ENCODE measurements around the gene AGAP3. TPM values are rescaled to one million over a fixed set of nuclear protein-coding genes. Genes with fewer than 3 reads are reported as not detected.

AGAP3 gene
- total RNA-seq, 1 donor from 2014 or later, result 27.6 TPM

GRCh38 chr7:151187409-151188251, 101.4 kb downstream of the AGAP3 start:
- DNase-seq, result no peak

GRCh38 chr7:151188252-151188542, 101.9 kb downstream of the AGAP3 start:
- no peak for DNase-seq

DNA sequence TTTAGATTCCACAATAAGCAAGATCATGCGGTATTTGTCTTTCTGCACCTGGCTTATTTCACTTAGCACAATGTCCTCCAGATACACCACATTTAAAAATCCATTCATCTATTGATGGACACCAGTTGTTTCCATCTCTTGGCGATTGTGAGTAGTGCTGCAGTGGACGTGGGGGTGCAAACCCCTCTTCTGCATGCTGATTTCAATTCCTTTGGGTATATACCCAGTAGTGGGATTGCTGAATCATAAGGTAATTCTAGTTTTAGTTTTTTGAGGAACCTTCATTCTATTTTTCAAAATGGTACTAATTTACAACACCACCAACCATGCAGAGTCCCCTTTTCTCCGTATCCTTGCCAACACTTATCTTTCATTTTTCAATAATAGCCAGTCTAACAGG, 102.8 kb downstream of the AGAP3 start:
- no peak for DNase-seq

DNA sequence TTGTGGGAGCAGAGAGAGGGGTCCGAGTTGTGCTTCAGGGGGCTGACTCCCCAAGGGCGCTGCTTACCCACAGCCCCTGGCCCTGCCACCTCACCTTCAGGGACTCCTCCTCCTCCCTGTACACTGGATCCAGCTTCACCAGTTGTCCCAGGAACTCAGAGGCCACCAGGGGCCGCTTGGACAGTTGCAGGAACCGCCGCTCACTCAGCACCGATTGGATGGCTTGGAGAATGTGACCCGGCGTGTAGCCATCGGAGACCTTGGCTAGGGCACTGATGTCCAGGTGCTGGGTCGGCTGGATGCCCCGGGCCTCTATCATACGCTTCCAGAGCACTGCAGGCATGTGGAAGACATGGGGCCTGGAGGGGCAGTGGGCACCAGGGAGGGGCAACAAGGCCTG, 105.3 kb downstream of the AGAP3 start:
- DNase-seq, result no peak

DNA sequence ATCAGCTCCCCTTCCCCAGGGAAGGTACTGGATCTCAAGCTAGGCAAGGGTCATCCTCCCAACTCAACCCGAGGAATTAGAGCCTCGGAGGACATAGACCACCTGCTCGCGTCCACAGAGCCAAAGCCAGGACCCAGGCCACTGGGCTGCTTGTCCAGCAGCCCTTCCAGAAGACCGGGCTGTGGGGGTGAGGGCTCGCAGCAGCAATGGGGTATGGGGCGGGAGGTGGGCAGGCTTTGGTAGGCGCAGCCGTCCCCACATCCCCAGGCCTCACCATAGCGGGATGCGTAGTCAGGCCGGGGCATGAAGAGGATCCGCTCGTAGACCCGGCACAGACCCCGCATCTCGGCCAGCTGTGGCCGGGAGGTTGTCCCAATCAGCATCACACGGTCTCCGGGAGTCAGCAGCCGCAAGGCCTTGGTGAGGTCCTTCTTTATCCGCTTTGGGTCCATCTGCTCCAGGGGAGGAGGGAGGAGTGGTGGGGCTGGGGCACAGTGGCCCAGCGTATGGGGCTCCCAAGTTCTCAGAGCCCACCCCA, 105.8 kb downstream of the AGAP3 start:
- no peak for DNase-seq

GRCh38 chr7:151193203-151193978, 107.1 kb downstream of the AGAP3 start:
- DNase-seq, result no peak

Other genes with a start within 250 kb of the AGAP3 start
- 0.59 TPM for gene AOC1, start 234.0 kb upstream of the AGAP3 start, total RNA-seq
- gene KCNH2, start 108.2 kb upstream of the AGAP3 start, total RNA-seq, result 0.99 TPM
- 3.5 TPM for gene NOS3, start 95.5 kb upstream of the AGAP3 start, total RNA-seq
- gene ATG9B, start 62.0 kb upstream of the AGAP3 start, total RNA-seq, result 15.4 TPM
- gene ABCB8, start 58.0 kb upstream of the AGAP3 start, total RNA-seq, result 13.2 TPM
- 0.39 TPM for gene ASIC3, start 37.9 kb upstream of the AGAP3 start, total RNA-seq
- 6.4 TPM for gene CDK5, start 28.6 kb upstream of the AGAP3 start, total RNA-seq
- gene SLC4A2, start 26.9 kb upstream of the AGAP3 start, total RNA-seq, result 28.2 TPM
- gene FASTK, start 5.7 kb upstream of the AGAP3 start, total RNA-seq, result 35.9 TPM
- gene TMUB1, start 3.0 kb upstream of the AGAP3 start, total RNA-seq, result 7.6 TPM
- gene GBX1, start 81.2 kb downstream of the AGAP3 start, total RNA-seq, result 0.30 TPM
- gene ASB10, start 100.8 kb downstream of the AGAP3 start, total RNA-seq, result 0.69 TPM
- gene H2BK1, start 124.0 kb downstream of the AGAP3 start, total RNA-seq, result not detected
- 16.7 TPM for gene ABCF2, start 140.7 kb downstream of the AGAP3 start, total RNA-seq
- 18.5 TPM for gene CHPF2, start 146.0 kb downstream of the AGAP3 start, total RNA-seq
- 34.5 TPM for gene SMARCD3, start 162.2 kb downstream of the AGAP3 start, total RNA-seq